Stimulated activated CD8-positive, alpha-beta memory T cell treated with anti-CD3 and anti-CD28 coated beads, Interleukin-15, amount 100 ng/mL, for 48 hours (primary cell): ENCODE results near the gene GRIK3.
A peak's percentile ranks its signal among the peaks of the same experiment; 100 is the strongest.
"Not testable (repeated sequence)": the region's sequence is repeated elsewhere in the genome, so short reads cannot be mapped to it uniquely, and the experiment has no call there.

Experiments
- DNase-seq, 2 donors: peaks; one replicate each; pipeline ENCODE4 v3.0.0-alpha.2; 2020; ENCODE audit warnings: low read depth in 2 of 2

GRIK3 gene

DNA sequence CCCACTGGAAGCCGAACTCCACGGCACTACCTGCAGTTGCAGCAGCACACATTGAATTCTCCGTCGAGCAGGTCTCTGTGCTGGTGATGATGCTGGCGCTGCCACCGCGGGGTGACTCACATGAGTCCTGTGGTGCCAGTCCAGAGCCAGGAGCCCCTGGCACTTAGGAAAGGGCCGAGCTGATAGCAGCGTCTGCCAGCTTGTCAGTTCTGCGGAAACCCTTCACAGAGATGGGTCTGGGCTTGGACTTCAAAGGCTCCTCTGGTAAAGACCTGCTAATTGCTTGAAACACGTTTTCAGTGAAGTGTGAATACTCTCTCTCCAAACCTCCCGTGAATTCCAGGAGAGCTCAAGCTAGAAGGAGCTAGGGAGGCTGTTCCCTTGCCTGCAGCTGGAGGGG, 92.2 kb downstream of the GRIK3 start:
- no peak for DNase-seq

DNA sequence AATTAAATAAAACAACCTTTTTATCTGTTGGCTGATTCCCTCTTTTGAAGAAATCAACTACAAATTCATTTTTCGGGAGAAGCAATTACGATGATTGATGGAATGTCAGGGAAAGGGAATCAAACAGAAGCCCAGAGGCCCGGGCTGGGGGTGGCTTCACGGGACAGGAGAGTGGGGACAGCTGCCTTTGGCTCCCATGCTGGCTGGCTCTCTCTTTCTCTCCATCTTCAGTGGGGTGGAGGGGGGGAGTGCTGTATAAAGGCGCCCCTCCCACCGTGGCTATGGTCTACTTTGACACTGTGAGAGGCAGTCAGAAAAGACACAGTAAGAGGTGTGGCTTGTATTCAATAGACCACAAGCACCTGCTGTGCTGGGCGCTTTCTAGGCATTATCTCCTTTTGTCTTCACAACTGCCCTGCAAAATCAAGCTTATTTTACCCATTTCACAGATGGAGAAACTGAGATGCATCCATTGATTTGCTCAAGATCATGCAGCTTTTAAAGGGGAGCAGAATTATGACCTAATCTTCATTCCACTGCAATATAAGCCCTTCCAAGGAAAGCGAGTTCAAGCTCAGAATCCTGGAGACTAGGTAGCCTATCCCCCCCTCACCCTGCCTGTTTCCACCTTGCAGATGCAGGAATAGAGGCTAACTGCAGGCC, 92.9 kb downstream of the GRIK3 start:
- DNase-seq, result no peak

DNA sequence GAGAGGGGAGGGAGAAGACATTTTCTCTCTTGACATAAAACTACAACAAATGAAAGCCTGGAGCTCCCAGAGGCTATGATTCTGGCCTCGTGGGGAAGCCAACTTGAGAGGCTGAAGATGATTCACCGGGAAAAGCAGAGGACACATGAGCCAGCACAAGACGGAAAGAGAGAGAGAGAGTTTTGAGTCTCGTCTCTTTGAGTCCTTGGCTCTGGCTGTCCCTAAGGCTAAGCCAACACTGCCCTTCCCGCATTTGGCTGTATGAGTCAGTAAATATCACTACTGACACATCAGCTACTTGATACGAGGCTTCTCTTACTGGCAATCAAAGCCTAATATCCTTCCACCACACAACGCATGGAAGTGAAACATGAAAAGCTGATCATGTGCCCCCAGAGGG, 95.5 kb downstream of the GRIK3 start:
- no peak for DNase-seq

DNA sequence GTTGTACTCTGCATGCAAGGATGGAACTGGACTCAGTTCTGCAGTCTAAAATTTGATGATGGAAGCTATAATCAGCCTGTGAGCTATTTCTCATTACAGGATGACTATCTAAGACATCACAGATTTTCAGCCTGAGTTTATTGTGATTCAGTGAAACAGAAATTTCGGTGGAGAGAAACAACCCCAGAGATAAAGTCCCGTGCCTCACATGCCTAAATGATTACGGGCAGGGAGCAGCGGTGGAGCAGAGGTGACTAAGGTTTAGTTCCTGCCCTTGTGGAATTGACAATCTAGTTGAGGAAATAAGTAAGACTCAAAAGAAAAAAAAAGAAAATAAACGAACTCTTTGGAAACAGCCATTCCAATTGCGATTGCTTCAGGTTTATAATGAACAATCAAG, 96.9 kb downstream of the GRIK3 start:
- no peak for DNase-seq

DNA sequence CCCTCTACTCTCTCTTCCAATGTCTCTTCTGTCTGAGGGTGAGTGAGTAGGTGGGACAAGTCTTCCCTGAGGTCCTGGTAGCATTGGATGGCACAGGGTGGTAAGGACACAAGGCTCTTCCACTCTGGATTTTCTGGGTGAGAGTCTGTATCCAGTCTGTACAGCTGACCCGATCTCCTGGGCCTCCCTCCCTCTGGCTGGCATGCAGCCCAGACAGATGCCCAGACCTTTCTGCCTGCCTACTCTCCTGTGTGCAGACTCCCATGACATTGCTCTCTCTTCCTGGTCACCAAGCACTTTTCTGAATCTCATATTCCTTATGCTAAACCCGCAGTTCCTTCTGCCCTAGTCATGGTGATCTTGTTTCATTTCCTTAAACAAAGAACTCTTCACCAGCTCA, 100.3 kb downstream of the GRIK3 start:
- DNase-seq, result no peak

DNA sequence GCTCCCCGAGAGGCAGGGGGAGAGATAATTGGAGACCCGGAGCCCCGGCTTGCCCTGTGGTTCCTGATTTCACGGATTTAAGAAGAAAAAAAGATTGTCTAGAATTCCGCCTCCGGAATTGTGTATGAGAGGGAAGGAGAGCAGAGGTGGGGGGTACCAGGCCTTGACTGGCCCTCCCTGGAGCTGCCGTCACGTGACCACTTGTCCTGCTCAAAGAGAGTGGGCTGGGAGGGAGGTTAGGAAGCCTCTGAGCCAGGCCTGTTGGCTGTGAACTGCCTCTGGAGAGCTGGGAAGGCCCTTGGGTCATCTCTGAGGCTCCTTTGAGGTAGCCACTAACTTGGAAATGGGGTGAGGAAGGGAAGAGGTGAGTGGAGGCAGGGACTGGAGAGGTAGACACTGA, 106.5 kb downstream of the GRIK3 start:
- DNase-seq, result no peak

DNA sequence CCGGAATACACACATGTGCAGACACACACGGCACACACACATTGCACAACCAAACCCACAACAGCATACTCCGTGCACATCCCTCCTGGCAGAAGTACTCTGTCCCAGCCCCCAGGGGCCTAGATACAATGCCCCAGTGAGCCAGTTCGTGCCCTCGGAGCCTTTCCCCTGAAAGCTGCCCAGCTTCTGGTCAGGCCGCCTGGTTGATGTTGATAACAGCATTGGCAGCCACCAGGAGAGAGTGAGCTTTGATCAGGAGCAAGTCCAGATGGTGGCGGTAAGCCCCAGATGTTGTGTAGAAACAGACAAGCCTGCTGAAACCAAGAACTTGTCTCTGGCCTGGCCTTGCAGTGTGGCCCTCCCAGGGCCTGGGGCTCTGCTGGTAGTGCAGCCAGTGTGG, 109.1 kb downstream of the GRIK3 start:
- no peak for DNase-seq

DNA sequence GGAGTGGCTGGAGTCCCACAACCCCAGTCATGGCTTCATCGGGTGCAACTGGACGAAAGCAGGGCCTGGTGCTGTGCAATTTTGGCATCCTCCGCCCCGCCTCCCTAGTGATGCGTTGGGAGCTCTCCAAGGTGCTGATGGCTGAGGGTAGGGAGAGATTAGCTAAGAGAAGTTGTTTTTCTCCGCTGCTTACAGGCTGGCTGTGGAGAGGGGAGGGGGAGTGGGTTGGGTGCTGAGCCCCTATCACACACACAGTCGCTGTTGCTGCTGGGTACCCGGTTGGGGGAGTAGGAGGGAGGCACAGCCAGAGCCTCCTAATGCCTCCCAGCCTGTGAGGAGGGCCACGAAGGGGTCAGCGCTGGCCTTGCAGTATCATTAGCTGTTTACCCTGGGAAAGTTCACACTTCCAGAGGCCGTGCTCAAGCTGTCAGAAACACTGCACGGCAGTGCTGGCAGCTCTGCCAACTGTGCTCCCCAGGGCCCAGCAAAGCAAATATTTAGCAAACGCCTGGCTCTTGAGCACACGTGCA, 110.0 kb downstream of the GRIK3 start:
- peak; percentile 4 for DNase-seq

DNA sequence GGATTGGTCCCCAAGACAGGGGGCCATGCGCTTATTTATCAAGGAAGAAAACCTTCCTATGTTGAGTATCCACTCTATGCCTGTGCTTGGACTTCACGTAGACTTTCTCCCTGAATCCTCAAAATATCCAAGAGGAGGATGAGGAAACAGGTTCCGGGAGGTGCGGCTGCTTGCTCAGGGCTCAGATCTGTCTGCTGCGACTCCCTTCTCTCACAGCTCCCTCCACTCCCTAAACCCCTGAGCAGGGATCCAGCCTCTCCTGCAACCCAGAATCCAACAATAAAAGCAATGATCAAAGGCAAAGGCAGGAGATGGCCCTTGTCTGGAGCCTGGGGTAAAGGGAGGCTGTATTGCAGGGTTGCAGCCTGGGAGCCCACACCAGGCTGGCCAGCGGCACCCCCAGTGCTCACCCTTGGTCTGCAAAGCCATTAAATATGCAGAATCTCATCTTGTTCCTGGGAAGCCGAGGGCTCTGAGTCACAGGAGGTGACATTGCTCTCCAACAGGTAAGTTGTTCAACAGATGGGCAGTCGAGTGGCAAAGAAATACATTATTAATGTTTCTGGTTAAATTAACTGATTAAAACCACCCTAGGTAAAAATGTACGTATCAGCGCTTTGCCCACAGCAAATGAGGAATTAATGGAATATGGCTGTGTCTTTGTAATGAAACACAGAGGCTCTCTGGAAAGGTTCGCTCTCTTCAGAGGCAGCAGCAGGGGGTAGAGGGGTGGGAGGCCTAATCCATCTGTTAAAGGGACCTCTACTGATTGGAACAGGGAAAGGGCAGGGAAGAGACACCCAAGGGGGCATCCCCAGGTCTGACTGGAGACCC, 111.5 kb downstream of the GRIK3 start:
- DNase-seq, result no peak

DNA sequence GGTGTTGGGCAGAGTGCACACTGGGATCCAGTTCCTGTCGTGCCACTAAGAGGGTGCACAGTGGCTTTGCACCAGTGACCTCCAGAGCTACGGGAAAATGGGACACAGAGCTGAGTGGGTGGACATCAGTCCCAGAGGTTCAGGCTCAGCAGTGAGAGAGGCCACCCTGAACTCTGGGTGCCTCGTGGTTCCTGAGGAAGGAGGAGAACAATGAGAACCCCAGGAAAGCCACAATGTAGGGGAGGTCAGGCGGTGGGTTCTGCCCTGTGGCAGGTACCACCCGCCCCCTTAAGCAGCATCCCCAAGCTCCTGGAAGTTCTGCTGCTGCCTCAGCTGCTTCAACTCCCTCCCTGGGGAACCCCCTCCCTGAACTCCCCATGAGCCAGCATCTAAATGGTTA, 112.2 kb downstream of the GRIK3 start:
- no peak for DNase-seq

DNA sequence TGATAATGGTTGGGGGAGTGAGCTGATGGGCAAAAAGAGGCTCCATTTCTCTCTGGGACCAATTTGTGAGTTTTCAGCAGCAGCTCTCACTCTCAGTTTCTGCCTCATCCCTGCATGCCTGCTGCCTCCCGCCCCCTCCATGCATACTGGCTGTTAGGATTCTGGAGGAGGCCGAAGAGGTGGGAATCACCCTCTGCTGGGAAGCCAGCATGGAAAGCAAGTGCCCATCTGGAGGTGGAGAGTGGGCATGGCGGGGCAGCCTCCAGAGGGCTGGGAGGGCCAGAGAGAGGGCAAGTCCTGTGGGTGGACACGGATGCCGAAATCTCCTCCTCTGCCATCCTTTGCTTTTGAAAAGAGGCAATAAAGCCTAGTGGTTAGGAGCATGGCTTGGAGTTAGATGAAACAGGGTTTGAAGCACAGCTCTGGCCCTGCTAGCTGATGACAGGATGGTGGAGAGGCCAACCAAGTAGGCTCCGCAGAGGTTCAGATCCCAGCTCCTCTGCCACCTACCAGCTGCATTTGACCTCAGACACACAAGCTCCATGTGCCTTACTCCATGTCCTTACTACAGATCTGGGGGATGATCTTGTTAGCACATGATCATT, 113.4 kb downstream of the GRIK3 start:
- no peak for DNase-seq

DNA sequence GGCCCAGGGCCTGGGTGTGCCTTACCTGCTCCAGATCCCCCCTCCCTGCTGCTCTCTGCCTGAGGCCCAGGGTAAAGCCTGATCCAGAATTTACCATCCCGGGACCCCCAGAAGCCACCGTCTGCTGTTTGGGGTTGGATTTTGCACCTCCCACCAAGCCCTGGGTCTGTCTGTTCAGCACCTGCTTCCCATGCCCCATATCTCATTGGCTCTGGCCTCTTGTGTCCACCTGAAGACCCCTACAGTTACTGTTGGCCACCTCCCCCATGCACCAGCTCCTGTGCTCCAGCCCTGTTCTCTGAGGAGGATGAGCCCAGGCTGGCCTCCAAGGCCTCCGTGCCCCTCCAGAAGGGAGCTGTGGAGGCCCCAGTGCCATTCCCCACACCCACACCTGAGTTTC, 113.9 kb downstream of the GRIK3 start:
- DNase-seq, result no peak

DNA sequence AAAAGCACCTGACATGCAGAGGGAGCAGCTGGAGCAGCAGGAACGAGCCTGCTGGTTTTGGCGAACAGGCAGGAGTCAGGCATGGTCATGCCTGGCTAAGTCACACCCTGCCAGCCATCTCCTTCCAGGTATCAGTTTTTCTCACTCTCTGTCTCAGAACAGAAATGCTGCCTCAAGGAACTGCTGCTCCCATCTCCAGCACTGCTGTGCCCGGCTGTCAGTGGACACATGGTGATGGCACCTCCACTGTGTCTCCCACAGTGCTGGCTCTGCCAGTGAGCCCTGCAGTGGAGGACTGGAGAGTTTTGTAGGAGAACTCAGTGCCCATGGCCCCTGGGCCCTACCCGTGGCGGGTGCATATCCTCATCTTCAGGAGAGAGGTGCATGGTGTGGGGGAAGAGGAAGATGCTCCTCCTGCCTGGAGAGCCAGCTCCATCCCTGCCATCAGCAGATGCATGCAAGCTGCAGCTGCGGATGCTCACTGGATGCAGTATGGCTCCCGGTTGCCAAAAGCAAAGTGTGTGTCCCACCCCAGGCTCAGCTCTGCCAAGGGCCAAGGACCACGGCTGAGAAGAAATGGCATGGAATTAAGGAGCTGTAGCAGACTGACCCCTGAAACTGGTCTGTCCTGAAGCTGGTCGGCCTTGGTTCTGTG, 114.7 kb downstream of the GRIK3 start:
- DNase-seq, result no peak

DNA sequence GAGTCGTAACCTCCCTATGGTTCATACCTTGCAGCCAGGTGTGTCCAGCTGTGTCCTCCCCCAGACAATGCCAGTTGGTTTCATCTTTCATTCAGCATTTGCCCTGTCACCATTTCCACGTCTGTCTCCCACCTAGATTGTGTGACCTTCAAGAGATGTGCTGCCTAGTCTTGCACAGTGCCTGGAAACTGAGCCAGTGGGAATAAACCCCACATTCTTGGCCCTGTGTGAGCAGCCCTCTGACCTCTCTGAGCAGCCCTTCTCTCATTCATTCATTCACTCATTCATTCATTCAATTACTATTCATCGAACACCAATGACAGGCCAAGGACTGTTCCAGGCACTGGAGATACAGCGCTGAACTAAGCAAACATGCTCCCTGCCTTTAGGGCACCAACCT, 115.7 kb downstream of the GRIK3 start:
- no peak for DNase-seq

DNA sequence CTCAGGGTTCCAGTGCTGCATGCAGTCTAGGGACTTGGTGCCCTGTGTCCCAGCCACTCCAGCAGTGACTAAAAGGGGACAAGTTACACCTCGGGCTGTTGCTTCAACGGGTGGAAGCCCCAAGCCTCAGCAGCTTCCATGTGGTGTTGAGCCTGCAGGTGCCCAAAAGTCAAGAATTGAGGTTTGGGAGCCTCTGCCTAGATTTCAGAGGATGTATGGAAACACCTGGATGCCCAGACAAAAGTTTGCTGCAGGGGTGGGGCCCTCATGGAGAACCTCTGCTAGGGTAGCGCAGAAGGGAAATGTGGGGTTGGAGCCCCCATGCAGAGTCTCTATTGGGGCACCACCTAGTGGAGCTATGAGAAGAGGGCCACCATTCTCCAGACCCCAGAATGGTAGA, 117.8 kb downstream of the GRIK3 start:
- DNase-seq, result not testable (repeated sequence)

DNA sequence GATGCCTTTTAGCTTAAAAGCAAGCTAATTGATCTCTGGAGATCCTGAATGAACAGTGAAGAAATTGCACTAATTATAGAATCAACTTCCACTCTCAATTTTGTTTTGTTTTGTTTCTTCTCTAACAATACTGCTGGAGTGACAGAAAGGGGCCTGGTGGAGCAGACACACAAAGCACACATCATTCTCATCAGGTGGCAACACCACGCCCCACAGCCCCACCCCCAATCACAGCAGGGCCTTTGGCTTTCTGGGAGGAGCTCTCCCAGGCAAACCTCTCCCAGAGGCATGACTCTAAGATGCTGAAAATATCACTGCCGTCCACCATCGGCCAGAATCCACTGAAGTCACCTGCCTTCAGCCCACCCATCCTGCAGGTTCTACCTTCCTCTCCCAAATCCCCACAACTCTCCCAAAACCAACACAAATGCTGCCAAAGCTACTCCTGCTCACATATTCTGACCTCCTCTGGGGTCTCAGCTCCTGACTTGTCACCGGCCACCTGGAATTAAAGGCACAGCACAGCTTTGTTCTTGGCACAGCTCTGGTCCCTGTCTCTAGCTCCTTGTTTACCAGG, 120.7 kb downstream of the GRIK3 start:
- DNase-seq, result no peak

DNA sequence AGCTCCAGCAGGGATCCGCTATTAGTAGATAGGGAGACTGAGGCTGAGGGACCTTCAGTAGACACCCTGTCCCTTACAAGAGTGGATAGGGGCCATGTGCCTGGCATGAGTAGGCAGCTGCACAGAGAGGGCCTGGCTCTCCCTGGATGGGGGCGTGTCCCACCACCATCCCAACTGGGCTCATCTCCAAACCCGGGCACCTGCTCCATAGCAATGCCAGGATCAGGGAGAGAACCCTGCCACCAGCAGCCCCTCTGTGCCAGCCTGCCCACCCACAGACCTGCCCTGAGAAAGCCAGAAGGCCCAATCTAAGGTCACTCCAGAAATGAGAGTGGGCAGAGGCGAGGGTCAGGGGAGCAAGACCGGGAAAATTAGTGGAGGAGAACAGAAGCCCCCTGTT, 121.3 kb downstream of the GRIK3 start:
- DNase-seq, result no peak

DNA sequence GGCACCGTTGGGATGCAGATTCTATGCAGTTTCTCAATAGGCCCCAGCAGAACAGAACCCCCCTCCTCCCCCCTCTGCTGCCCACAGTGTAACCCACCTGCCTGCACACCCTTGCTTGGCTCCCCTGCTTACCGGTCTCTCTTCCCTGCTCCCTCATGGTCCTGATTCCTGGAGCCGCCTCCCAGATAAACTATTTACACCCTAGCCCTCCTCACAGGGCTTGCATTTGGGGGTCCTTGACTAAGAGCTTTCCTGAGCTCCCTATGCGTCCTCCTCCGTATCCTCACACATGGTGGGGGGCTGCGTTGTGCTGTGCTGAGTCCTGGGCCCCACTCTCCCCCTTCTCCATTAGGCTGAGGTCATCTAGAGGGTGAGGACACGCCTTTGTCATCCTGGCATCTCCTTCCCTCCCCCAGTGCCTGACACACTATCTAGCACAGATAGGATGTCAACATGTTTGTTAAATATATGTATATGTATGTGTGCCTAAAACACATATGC, 121.9 kb downstream of the GRIK3 start:
- DNase-seq, result no peak

DNA sequence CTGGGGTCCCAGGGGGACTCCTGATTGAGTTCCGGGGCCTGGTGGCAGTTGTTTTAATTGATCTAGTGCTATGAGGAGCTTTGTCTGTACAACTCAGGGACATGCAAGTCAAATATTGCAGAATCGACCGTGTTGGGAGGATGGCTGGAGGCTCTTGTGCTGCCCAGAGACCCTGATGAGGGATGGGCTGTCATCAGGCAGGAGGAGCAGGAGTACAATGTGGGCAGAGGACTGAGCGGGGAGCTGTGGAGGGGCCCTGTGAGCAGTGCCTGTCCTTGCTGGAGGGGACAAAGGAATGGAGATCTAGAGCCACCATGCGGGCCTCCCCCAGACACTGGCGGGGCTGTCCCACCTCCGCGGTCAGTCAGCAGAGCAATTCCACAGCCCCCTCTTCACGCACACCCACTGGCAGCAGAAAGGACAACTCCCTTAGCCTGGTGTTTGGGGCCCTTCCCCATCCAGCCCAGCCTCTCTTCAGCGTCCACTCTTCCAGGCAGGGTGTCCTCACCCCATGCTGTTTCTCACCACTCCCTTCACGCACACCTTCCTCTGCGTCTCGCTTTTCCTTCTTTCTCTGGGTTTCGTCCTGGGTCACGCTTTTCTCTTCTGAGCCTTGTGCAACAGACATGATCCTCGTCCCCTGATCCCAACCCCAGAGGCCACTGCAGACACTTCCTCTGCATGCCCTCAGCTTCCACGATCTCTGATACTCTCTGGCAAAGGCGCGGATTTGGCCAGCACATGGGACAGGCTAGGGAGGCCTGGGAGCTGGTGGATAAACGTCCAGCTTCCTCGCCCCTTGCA, 122.6 kb downstream of the GRIK3 start:
- no peak for DNase-seq

DNA sequence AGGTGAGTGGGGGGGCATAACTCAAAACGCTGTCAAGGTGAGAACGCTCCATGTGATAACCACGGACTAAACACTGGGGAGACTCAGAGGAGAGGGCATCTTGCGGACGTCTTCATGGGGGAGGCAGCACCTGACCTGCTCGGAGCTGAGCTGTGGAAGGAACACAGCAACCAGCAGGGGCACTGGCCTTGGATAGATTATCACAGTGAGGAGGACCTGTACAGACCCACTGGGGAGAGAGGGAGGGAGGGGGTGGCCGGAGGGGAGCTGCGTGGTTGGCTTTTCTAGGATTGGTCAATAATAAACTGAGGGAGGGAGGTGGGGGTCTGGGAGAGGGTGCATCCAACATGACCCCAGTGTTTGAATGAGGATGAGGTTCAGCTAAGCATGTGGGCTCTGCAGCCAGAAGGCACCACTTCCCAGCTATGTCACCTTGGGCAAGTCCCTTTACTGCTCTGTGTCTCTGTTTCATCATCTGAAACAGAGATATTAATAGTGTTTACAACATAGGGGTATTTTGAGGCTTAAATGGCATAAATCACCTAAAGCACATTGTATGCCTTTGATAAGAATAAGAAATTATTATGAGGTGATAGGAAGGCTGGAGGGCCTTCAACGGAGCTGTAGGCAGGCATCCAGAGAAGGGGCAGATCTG, 123.3 kb downstream of the GRIK3 start:
- DNase-seq, result no peak
